Heart right ventricle (tissue), 16 donors: Measurements from ENCODE around the gene CDK5. TPM values are rescaled to one million over a fixed set of nuclear protein-coding genes. Genes with fewer than 3 reads are reported as not detected.

Experiments used
- ATAC-seq, 8 donors: fragments of 200-7000 bp; cut with Tn5 transposase; one replicate each; pipeline ENCODE4 v1.9.1; 2020; ENCODE audit warnings: mild to moderate bottlenecking in 8 of 8, moderate library complexity in 8 of 8, moderate number of reproducible peaks in 1 of 8
- DNase-seq, 2 donors: peaks; one replicate each; pipeline ENCODE4 v3.0.0-alpha.2; 2020
- H3K27ac ChIP-seq, 10 donors: fragments of 200-600 bp; sonication (generic) in 2 of 10; one replicate each; pipeline versions ENCODE4 v1.5.0 to v1.8.0; 2020 to 2022; ENCODE audit warnings: mild to moderate bottlenecking in 3 of 10
- H3K27me3 ChIP-seq, 7 donors: fragments of 200-600 bp; one replicate each; pipeline ENCODE4 v1.8.0; 2021 to 2022; ENCODE audit warnings: mild to moderate bottlenecking in 2 of 7
- H3K36me3 ChIP-seq, 9 donors: fragments of 200-600 bp; sonication (generic) in 1 of 9; one replicate each; pipeline versions ENCODE4 v1.5.0 to v1.8.0; 2020 to 2022; ENCODE audit warnings: mild to moderate bottlenecking in 2 of 9
- H3K4me1 ChIP-seq, 9 donors: fragments of 200-600 bp; sonication (generic) in 1 of 9; one replicate each; pipeline versions ENCODE4 v1.5.0 to v1.8.0; 2020 to 2022; ENCODE audit warnings: mild to moderate bottlenecking in 4 of 9
- H3K4me3 ChIP-seq, 10 donors: fragments of 200-600 bp; sonication (generic) in 2 of 10; one replicate each; pipeline versions ENCODE4 v1.5.0 to v1.8.0; 2020 to 2022; ENCODE audit warnings: mild to moderate bottlenecking in 7 of 10, moderate library complexity in 2 of 10
- H3K9me3 ChIP-seq, 11 donors: fragments of 200-600 bp in 10 of 11; sonication (generic) in 2 of 11; one replicate each; pipeline versions ENCODE4 v1.5.0 to v1.8.0; 2013 to 2022; ENCODE audit warnings: mild to moderate bottlenecking in 2 of 11, control low read depth in 1 of 11, moderate library complexity in 1 of 11
- CTCF ChIP-seq, 9 donors: fragments of 200-600 bp; sonication (generic) in 2 of 9; IDR thresholded peaks; one replicate each; pipeline versions ENCODE4 v1.5.0 to v1.8.0; 2021 to 2022; ENCODE audit warnings: antibody characterized with exemption in 9 of 9, mild to moderate bottlenecking in 5 of 9, moderate library complexity in 1 of 9
- WGBS, 2 donors: extraction: QIAGEN DNeasy Blood & Tissue Kit; methylation state at CpG; one replicate each; pipeline ENCODE4 v1.1.7; 2013; ENCODE audit warnings: inconsistent platforms in 1 of 2; 5-methylcytosine and 5-hydroxymethylcytosine counted together
- intact Hi-C, 10 donors: fragments of 100-400 bp; cut with DNase I; formaldehyde crosslinking; loops; one replicate each; pipeline versions ENCODE4 v1.11.1 to v1.14.2; 2022
- polyA plus RNA-seq, 2 donors: library from polyadenylated mRNA; stranded (reverse); fragments of 200-250 nt; gene quantifications; one replicate each; pipeline ENCODE4 v1.2.3, GENCODE V29; 2013
- total RNA-seq, 10 donors: library from RNA; stranded (reverse); fragmentation: NEBNext Ultra II Directional in 3 of 10; extraction: Animal tissue kit (Norgen Biotek cat#: 25700) in 3 of 10; gene quantifications; one replicate each; pipeline versions ENCODE4 v1.2.1 to v1.2.4, GENCODE V29; 2021 to 2023
- donor health status: Arrhythmogenic right ventricular cardiomyopathy.
- donor health status: ischemic (EF 13 %, LVEDD 7.1; RV severe dilation, severe dysfunction).
- donor health status: healthy with polysubstance abuse.
- donor health status: DM: no; HTN: yes; CAD: no.
- donor health status: DM: no; HTN: no; CAD: no.
- donor health status: ischemic (EF 25% LVEDD 6.9; RV normal size, moderate dysfunction).
- donor health status: ischemic (EF 25% LVEDD 5.7; RV mildly dilated, moderate dysfunction).
- donor health status: healthy.
- donor health status: DM: yes; HTN: yes; CAD: no.
- donor health status: Ischemic cardiomyopathy.
- donor health status: ischemic (EF 35%, LVEDD 5.7; RV mildly dilated, moderate dysfunction).
- donor health status: nonischemic (EF 11% LVEDD 7.7; RV severe dilation, severe dysfunction).
- donor health status: DM: yes; HTN: yes; CAD: no.
- donor health status: PGD.
- donor health status: ischemic (EF 29% LVEDD 5.4; RV normal size, mild dysfunction).
- donor health status: nonischemic (EF 23%, LVEDD 6.1; RV moderate dilation, normal function).

Gene CDK5
- total and polyA plus RNA-seq, 12 donors: 5.0 to 11.3 (median 7.6) TPM

DNA sequence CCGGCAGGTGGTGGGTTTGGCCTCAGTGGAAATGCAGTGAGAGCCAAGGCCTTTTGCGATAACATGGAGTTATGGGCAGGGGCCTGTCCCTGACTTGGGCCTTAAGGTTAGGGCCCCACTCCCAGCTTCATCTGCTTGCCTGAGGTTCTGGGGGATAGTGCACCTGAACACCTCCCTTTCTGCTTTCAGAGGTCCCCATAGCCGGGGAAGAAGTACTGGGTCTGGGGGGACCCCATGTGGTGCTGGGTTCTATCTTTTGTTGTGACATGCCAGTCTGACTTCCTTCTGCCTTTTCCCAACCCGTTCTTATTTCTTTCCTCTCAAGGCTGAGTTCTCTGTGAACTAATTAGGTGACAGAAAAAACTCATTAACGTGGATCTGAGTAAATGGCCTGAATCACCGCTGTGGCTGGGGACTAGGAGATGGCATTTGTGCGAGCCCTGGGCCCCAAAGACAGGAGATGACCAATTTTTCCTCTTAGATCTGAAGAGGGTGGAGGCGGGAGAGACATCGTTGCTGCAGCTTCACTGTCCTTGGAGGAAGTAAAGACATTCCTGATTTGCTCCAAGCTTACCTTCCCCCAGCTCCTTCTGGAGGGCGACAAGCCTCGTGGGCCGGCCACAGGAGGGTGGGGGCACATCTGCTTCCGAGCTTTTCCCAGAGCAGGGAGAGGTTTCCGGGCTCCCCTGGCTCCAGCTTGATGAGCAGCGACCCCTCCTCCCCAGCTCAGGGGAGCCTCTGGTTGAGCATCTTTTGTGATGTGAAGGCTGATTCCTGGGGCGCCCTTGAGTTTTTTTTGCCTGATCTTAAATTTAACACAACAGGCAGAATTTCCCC is 30.5 kb upstream of the CDK5 start:
- DNase-seq (no peak), ATAC-seq (peak in 4 of 8 donors; percentile 4 to 28 (median 17))
- Histone ChIP-seq H3K27me3 (no peaks in the 10 kb centered on the region), H3K4me3 (peak overlapping the region; percentile 69 to 88 (median 78)), H3K4me1 (peaks cover 26 to 72% (median 62%) of the 10 kb centered on the region in 9 donors), H3K36me3 (peaks cover 0 to 10% (median 0%) of the 10 kb centered on the region in 9 donors), H3K9me3 (no peaks in the 10 kb centered on the region), H3K27ac (peak overlapping the region; percentile 81 to 94 (median 89))
- TF ChIP-seq CTCF (IDR thresholded peaks at IDR 0.05): no peak
- intact Hi-C loops: no loop called here
- 43 to 51% methylated on average over 16 of the region's 16 CpGs for WGBS, 2 donors

- WGBS, 2 donors: 1 to 2% methylated on average over 70 of the region's 70 CpGs
- Histone ChIP-seq H3K27ac (peak overlapping the region; percentile 81 to 94 (median 89)), H3K4me3 (peak overlapping the region; percentile 69 to 88 (median 78)), H3K36me3 (peaks cover 0 to 5% (median 0%) of the 10 kb centered on the region in 9 donors), H3K9me3 (no peaks in the 10 kb centered on the region), H3K4me1 (peaks cover 29 to 72% (median 66%) of the 10 kb centered on the region in 9 donors), H3K27me3 (no peaks in the 10 kb centered on the region)
- TF ChIP-seq CTCF (IDR thresholded peaks at IDR 0.05): peak in 8 of 9 donors; percentile 10 to 64 (median 42)
- peak; percentile 54 to 73 for DNase-seq
- intact Hi-C loops: loop anchor here in 2 of 10 donors (2.0 kb wide), 3 partner anchors 23 to 59 kb away; partner anchors contain the start of genes ABCB8 (in 1 of the 2) and SLC4A2 (in 1 of the 2)
- peak; percentile 36 to 70 (median 46) for ATAC-seq
Observed at GRCh38 chr7:151087245-151088018, 29.7 kb upstream of the CDK5 start.

DNA sequence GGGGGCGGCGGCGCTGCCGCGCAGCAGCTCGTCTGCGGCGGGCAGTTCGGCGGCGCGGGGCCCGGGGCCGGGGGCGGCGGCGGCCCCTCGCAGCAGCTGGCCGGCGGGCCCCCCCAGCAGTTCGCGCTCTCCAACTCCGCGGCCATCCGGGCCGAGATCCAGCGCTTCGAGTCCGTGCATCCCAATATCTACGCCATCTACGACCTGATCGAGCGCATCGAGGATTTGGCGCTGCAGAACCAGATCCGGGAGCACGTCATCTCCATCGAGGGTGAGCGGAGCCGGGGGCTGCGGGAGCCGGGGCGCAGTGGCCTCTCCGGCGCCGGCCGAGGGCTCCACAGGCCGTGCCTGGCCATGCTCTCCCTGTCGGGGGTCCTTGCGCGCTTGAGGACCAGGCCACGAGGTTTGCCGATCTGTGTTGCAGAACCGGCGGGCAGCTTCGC is 29.1 kb upstream of the CDK5 start:
- intact Hi-C loops: loop anchor here in 2 of 10 donors (2.0 kb wide), 3 partner anchors 24 to 58 kb away; partner anchors contain the start of genes ABCB8 (in 1 of the 2) and SLC4A2 (in 1 of the 2)
- ATAC-seq (no peak), DNase-seq (no peak)
- WGBS, 2 donors: 0 to 1% methylated on average over 37 to 42 of the region's 56 CpGs
- TF ChIP-seq CTCF (IDR thresholded peaks at IDR 0.05): no peak
- Histone ChIP-seq H3K27me3 (no peaks in the 10 kb centered on the region), H3K4me1 (peaks cover 33 to 72% (median 69%) of the 10 kb centered on the region in 9 donors), H3K4me3 (peak overlapping the region; percentile 69 to 88 (median 78)), H3K36me3 (peaks cover 0 to under 1% (median 0%) of the 10 kb centered on the region in 9 donors), H3K9me3 (no peaks in the 10 kb centered on the region), H3K27ac (peak overlapping the region; percentile 81 to 94 (median 89))
